Measurements from ENCODE around the gene PAFAH1B1.

PAFAH1B1 gene

GRCh38 chr17:2580151-2580550, 13.3 kb upstream of the PAFAH1B1 start:
- no peaks in the 10 kb centered on the region for H3K27me3 ChIP-seq (ENCODE audit: control insufficient read depth, insufficient read depth, low read length)
- H2AFZ ChIP-seq: no peak overlapping the region
- H3K9me3 ChIP-seq (ENCODE audit: control insufficient read depth, low read length): no peaks in the 10 kb centered on the region
- no peaks in the 10 kb centered on the region for H3K79me2 ChIP-seq
- no peak overlapping the region for H3K9ac ChIP-seq
- no peaks in the 10 kb centered on the region for H3K4me1 ChIP-seq
- no peak overlapping the region for H3K4me2 ChIP-seq (ENCODE audit: low read length)
- no peaks in the 10 kb centered on the region for H3K36me3 ChIP-seq (ENCODE audit: control insufficient read depth, insufficient read depth, low read length)
- no peak overlapping the region for H3K4me3 ChIP-seq (ENCODE audit: low read depth, low read length)
- H3K27ac ChIP-seq: no peak overlapping the region
- no peak for TF ChIP-seq CTCF (IDR thresholded peaks at IDR 0.05)

GRCh38 chr17:2580661-2581060, 12.8 kb upstream of the PAFAH1B1 start:
- Histone ChIP-seq H3K79me2 (no peaks in the 10 kb centered on the region), H3K4me3 (ENCODE audit: low read depth, low read length) (no peak overlapping the region), H3K9ac (no peak overlapping the region), H3K4me1 (no peaks in the 10 kb centered on the region), H3K27me3 (ENCODE audit: control insufficient read depth, insufficient read depth, low read length) (no peaks in the 10 kb centered on the region), H3K4me2 (ENCODE audit: low read length) (no peak overlapping the region), H2AFZ (no peak overlapping the region), H3K36me3 (ENCODE audit: control insufficient read depth, insufficient read depth, low read length) (no peaks in the 10 kb centered on the region), H3K27ac (no peak overlapping the region), H3K9me3 (ENCODE audit: control insufficient read depth, low read length) (no peaks in the 10 kb centered on the region)
- TF ChIP-seq CTCF (IDR thresholded peaks at IDR 0.05): no peak

GRCh38 chr17:2582493-2582892, 11.0 kb upstream of the PAFAH1B1 start:
- H3K4me2 ChIP-seq (ENCODE audit: low read length): no peak overlapping the region
- no peak overlapping the region for H2AFZ ChIP-seq
- H3K4me3 ChIP-seq (ENCODE audit: low read depth, low read length): no peak overlapping the region
- no peaks in the 10 kb centered on the region for H3K36me3 ChIP-seq (ENCODE audit: control insufficient read depth, insufficient read depth, low read length)
- H3K27ac ChIP-seq: no peak overlapping the region
- no peak for TF ChIP-seq CTCF (IDR thresholded peaks at IDR 0.05)
- H3K27me3 ChIP-seq (ENCODE audit: control insufficient read depth, insufficient read depth, low read length): no peaks in the 10 kb centered on the region
- no peak overlapping the region for H3K9ac ChIP-seq
- H3K4me1 ChIP-seq: no peaks in the 10 kb centered on the region
- H3K79me2 ChIP-seq: no peaks in the 10 kb centered on the region
- H3K9me3 ChIP-seq (ENCODE audit: control insufficient read depth, low read length): no peaks in the 10 kb centered on the region

- TF ChIP-seq CTCF (IDR thresholded peaks at IDR 0.05): no peak
- Histone ChIP-seq H3K4me2 (ENCODE audit: low read length) (no peak overlapping the region), H3K36me3 (ENCODE audit: control insufficient read depth, insufficient read depth, low read length) (no peaks in the 10 kb centered on the region), H3K9me3 (ENCODE audit: control insufficient read depth, low read length) (no peaks in the 10 kb centered on the region), H3K27ac (no peak overlapping the region), H3K27me3 (ENCODE audit: control insufficient read depth, insufficient read depth, low read length) (no peaks in the 10 kb centered on the region), H3K4me3 (ENCODE audit: low read depth, low read length) (no peak overlapping the region), H3K4me1 (no peaks in the 10 kb centered on the region), H3K9ac (no peak overlapping the region), H3K79me2 (peaks cover 20% of the 10 kb centered on the region), H2AFZ (no peak overlapping the region)
Measured at GRCh38 chr17:2591040-2591640, 2.3 kb upstream of the PAFAH1B1 start.

Measured in parathyroid adenoma (tissue), 2 donors.